NCI-H2081 (cell line): ENCODE data around the gene ZNF280A.
"Not testable (repeated sequence)": the region's sequence is repeated elsewhere in the genome, so short reads cannot be mapped to it uniquely, and the experiment has no call there.

Source experiments
- DNase-seq, 2 experiments: peaks; one replicate each; lab custom pipeline; 2025; lab: John Stamatoyannopoulos, UW

The ZNF280A gene

DNA sequence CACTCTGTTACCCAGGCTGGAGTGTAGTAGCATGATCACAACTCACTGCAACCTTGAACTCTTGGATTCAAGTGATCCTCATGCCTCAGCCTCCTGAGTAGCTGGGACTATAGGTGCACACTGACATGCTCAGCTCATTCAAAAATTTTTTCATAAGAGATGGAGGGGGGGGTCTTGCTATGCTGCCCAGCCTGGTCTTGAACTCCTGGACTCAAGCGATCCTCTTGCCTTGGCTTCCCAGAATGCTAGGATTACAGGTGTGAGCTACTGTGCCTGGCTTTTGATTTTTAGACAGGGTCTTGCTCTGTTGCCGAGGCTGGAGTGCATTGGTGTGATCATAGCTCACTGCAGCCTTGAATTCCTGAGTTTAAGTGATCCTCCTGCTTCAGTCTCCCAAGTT lies 25.0 kb upstream of the ZNF280A start:
- DNase-seq = no peak

DNA sequence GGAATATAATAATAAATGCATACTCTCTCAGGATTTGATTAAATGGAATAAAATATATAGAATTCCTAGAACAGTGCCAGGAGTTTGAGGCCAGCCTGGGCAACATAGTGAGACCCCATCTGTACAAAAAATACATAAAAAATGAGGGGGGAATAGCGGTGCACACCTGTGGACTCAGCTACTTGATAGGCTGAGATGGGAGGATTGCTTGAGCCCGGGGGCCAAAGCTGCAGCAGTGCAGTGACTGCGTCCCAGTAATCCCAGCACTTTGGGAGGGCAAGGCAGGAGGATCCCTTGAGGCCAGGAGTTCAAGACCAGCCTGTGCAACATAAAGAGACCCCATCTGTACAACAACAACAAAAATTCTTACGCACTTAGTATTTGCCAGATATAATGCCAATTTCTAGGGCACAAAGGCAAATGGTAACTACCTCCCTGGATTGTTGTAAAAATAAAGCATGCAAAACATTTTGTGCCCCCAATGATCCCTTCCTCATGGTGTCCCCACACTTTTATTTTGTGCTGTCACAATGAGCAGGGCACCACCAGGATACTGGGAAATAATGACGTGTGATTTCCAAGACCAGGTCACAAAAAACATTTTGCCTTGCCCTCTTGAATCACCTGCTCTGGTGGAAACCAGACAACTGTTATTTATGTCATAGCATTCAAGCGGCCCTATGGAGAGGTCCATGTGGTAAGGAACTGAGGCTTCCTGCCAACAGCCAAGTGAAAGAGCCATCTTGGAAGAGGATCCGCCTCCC lies 18.3 kb upstream of the ZNF280A start:
- no peak for DNase-seq

DNA sequence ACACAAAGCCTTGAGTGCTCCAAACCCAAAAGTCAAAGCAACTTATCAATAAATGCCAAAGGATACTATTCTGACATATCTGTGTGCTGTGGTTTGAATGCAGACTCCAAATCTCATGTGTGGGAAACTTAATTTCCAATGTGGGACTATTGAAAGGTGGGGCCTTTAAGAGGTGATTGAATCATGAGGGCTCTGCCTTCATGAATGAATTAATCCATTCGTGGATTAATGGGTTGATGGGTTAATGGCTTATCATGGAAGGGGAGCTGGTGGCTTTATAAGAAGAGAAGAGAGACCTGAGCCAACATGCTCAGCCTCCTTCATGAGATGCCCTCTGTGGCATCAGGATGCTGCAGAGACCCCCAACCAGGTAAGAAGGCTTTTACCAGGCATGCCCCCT lies 16.8 kb upstream of the ZNF280A start:
- DNase-seq = no peak

DNA sequence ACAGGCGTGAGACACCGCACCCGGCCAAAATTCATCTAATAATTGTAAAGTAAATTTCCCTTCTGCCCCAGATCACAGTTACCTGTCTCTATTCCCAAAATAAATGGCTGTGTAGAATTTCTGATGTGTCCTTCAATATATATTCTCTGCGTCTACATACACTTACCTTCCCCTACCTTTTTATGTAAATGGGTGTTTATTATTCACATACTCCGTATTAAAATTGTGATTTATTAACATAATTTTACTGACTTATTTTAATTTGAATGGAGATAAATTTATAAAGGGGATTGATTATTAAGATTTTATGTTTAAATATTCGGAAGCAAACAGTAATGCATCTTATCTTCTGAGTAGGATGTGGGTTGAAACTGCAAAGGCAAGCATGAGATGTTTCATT lies 16.4 kb upstream of the ZNF280A start:
- DNase-seq = no peak

DNA sequence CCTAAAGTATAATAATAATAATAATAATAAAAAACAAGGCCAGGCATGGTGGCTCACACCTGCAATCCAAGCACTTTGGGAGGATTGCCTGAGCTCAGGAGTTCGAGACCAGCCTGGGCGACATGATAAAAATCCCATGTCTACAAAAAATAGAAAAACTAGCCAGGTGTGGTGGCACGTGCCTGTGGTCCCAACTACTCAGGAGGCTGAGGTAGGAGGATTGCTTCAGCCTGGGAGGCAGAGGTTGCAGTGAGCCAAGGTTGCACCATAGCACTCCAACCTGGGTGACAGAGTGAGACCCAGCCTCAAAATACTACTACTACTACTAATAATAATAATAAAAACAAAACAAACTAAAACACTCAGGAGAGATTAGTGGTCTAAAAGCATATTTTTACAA lies 15.6 kb upstream of the ZNF280A start:
- DNase-seq = no peak

DNA sequence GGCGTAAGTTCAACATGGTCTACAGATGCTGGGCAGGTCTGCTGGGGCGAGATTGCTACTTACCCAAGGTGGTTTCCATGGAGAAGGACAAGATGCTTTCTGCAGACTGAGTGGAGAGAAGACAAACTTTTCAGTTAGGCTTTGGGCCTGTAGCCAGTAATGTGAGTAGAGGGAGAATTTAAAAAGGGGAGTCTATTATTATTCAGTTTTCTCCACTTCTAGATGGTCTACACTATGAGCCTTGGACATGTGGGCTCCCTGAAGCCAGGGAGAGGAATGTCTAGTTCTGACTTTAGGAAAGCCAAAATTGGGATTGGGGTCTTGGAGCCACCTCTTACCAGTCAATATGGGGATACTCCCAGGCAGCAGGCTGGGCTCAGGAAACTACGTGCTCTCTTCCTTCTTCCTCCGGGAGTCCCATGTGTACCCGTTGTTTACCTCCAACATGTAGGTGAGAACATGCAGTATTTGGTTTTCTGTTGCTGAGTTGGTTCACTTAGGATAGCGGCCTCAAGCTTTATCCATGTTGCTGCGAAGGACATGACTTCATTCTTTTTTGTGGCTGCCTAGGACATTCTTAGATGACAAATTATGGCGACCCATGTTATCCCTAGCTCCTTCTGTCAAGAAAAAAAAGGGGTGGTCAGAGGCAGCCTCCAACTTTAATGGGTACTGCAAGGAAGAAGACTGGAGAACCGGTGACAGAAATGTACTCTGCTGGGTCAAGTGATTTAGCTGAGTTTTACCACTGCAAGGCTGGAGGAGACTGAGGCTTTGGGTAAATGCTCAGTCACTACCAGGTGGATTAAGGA lies 14.7 kb upstream of the ZNF280A start:
- DNase-seq = no peak

DNA sequence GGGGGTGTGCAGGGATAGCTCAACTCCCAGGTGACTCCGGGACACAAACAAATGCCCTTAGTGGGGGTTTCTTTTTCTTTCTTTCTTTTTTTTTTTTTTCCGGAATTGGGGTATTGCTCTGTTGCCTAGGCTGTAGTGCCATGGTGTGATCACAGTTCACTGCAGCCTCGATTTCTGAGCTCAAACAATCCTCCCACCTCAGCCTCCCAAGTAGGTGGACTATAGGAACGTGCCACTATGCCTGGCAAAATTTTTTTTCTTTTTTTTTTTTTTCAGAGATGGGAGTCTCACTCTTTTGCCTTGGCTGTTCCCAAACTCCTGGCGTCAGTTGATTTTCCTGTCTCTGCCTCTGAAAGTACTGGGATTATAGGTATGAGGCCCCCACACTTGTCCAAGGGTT lies 13.8 kb upstream of the ZNF280A start:
- no peak for DNase-seq

DNA sequence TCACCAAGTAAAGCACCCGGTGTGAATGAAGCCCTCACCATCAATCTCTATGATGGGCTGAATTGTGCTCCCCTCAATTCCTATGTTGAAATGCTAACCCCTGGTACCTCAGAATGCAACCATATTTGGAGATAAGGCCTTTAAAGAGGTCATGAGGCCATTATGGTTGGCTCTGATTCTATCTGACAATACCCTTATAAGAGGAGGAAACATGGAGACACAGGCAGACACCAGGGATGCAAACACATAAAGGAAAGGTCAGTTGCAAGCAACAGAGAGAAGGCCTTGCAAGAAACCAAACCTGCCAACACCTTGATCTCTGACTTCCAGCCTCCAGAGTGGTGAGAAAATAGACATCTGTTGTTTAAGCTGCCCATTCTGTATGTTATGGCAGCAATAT lies 13.3 kb upstream of the ZNF280A start:
- DNase-seq = no peak

DNA sequence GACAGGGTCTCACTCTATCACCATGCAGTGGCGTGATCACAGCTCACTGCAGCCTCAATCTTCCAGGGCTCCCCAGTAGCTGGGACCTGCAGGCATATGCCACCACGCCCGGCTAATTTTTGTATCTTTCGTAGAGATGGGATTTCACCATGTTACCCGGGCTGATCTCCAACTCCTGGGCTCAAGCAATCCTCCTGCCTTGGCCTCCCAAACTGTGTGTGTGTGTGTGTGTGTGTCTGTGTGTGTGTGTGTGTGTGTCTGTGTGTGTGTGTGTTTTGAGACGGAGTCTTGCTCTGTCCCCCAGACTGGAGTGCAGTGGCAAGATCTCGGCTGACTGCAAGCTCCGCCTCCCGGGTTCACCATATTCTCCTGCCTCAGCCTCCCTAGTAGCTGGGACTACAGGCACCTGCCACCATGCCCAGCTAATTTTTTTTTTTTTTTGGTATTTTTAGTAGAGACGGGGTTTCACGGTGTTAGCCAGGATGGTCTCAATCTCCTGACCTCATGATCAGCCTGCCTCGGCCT lies 12.5 kb upstream of the ZNF280A start:
- not testable (repeated sequence) for DNase-seq

DNA sequence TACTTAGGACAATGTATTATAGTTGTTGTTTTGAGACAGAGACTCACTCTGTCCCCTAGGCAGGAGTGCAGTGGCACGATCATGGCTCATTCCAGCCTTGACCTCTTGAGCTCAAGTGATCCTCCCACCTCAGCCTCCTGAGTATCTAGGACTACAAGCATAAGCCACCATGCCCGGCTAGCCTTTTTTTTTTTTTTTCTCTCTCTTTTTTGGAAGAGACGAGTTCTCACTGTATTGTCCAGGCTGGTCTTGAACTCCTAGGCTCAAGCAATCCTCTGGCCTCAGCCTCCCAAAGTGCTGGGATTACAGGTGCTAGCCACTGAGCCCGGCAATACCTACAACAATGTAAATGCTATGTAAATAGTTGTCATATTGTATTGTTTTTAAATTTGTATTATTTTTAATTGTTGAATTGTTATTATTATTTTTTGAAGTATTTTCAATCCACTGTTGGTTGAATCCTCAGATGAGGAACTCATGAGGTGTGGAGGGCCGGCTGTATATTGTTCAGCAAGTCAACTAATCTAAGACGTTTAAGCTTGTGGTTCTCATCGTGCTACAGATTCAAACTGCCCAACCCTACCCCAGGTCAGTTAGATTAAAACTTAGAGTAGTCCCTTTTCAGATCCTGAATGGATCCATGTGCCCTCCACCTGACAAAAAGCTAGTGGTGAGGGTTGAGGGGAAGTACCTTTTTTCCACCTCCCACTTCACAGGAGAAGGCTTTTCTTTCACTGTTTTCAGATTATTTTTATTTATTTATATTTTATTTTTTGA lies 11.9 kb upstream of the ZNF280A start:
- DNase-seq = no peak

DNA sequence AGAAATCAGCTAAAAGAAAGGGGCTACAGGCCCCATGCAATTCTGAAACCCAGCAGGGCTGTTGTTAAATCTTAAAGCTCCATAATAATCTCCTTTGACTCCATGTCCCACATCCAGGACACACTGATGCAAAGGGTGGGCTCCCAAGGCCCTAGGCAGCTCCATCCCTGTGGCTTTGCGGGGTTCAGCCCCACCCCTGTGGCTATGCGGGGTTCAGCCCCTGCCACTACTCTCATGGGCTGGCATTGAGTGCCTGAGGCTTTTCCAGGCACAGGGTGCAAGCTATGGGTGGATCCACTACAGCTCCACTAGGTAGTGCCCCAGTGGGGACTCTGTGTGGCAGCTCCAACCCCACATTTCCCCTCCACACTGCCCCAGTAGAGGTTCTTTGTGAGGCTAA lies 8.7 kb upstream of the ZNF280A start:
- DNase-seq = no peak

DNA sequence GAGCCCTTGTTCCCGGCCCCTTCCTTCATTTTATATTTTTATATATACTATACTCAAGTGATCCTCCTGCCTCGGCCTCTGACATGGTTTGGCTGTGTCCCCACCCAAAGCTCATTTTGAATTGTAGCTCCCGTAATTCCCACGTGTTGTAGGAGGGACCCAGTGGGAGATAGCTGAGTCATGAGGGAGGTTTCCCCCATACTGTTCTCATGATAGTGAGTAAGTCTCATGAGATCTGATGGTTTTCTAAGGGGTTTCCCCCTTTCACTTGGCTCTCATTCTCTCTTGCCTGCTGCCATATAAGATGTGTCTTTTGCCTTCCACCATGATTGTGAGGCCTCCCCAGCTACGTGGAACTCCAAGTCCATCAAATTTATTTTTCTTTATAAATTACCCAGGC lies 7.2 kb upstream of the ZNF280A start:
- no peak for DNase-seq

DNA sequence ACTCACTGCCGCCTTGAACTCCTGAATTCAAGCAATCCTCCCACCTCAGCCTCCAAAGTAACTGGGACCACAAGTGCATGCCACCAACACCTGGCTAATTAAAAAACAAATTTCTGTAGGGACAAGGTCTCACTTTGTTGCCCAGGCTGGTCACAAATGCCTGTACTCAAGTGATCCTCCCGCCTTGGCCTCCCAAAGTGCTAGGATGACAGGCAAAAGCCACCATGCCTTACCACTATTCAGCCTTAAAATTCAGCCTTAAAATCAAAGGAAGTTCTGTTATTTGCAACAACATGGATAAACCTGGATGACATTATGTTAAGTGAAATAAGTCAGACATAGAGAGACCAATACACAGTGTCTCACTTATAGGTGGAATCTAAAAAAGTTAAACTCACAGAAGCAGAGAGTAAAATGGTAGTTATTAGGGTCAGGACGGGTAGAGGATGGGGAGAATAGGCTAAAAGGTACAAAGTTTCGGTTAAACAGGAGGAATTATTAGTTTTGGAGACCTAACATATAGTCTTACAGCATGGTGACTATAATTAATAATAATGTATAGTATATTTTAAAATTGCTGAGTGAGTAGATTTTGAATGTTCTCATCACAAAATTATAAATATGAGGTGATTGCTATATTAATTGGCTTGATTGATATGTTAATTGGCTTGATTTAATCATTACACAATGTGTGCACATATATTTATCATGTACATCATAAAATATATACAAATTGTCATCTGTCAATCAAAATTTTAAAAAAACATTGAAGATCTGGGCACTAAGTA lies 6.2 kb upstream of the ZNF280A start:
- DNase-seq = no peak

DNA sequence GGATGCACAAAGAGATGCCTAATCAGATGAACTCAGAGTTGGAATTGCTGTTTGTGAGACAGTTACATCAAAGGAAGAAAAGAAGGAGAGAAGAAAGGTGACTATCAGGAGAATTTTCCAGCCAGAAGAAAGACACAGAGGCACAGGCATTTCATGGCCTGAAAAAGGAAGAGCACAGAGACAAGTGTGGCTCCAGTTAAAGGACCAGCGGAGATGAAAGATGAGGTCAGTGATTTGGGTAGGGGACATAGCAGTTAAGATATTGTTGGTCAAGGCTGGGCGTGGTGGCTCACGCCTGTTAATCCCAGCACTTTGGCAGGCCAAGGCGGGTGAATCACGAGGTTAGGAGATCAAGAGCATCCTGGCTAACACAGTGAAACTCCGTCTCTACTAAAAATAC lies 3.4 kb upstream of the ZNF280A start:
- no peak for DNase-seq

DNA sequence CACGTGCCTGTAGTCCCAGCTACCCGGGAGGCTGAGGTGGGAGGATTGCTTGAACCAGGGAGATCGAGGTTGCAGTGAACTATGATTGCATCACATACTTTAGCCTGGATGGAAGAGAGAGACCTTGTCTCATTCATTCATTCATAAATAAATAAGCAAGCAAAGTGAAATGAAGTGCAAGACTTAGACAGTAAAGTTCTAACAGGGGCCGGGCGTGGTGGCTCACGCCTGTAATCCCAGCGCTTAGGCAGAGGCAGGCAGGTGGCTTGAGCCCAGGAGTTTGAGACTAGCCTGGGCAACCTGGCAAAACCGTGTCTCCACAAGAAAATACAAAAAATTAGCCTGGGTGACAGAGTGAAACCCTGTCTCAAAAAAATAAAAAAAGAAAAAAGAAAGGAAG lies 1.6 kb upstream of the ZNF280A start:
- DNase-seq = no peak

DNA sequence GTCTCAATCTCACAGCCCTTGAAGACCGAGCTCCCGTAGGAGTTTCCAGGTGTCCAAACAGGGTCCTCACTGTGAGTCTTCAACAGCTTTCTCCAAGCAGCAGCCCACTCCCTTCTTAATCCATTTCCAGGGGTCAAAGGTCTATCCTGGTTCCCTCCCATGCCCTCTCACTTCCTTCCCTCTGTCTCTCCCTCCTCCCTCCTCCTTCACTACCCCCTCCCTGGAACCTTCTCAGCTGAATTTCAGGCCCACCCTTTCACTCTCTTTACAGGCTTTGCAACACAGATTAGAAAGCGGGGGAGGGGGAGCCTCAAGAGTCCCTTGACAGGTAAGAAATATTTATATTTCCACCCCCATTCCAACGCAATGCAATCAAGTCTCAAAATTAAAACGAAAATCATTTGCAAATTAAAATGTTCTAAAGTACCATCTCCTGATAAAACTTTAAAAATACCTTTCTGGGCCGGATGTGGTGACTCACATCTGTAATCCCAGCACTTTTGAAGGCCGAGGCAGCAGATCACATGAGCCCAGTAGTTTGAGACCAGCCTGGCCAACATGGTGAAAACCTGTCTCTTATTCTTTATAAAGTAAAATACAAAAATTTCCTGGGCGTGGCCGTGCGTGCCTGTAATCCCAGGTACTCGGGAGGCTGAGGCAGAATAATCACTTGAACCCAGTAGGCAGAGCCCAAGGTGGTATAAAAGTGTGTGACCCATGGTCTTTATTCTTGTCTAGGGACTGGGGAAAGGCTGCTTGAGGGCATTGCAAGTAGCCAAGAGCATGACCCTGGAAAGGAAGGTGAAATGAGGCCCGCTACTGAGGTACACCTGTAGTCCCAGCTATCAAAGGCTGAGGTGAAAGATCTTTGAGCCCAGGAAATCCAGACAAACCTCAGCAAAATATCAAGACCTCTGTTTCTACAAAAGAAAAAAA lies 865 bp upstream of the ZNF280A start:
- no peak for DNase-seq

DNA sequence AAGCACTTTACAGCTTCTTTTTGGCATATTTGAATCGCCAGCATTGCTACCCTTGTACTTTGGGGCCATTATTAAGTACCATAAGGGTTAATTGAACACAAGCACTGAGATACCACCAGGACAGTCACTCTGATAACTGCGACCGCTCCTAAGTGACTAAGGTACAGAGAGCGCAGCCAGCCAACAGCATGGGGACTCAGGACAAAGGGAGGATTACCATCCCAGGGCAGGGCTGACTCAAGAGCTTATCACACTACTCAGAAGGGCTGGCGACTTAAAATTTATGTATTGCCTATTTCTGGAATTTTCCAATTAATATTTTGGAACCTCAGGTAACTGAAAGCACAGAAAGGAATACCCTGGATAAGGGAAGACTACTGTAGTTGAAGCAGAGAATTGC lies 479 bp downstream of the ZNF280A start:
- DNase-seq = no peak

DNA sequence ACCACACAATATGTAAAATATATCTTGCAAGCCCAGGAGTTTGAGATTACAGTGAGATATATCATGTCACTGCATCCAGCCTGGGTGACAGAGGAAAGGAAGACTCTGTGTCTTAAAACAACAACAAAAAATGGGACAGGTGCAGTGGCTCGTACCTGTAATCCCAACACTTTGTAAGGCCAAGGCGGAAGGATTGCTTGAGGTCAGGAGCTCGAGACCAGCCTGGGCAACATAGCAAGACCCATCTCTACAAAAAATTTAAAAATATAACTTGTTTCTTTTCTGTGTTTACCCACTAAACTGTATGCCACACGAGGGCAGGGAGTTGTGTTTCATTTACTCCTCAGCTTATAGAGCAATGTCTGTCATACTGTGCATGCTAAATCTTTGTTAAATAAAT lies 3.1 kb downstream of the ZNF280A start:
- DNase-seq = no peak

DNA sequence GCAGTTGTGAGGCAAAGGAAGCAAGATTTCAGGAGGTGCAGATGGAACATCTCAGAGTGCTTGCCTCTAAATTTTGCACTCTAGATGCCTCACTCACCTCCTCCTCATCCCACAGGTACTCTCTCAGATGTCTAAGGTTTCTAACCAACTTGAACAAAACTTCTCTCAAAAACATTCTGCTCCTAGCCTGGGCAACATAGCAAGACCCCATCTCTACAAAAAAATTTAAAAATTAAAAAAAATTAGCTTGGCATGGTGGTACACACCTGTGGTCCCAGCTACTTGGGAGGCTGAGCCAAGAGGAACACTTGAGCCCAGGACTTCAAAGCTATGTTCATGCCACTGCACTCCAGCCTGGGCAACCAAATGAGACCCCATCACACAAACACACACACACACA lies 4.2 kb downstream of the ZNF280A start:
- DNase-seq = no peak

DNA sequence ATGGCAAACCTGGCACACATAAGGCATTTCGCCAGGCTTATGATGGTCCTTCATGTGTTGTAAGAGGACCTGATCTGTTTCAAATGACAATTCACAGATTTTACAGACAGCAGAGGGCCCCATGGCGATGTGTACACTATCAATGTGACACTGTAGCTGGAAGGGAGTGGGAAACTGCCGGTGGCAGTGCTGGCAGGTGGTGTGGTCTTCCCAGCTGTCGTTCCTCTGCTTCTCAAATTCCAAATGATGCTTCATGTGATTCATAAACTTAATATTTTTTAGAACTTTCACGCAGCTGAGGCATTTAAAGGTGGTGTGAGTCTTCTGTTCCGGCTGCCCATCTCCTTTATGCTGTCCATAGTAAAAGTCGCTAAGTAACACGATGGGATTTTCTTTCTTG lies 5.6 kb downstream of the ZNF280A start:
- not testable (repeated sequence) for DNase-seq

DNA sequence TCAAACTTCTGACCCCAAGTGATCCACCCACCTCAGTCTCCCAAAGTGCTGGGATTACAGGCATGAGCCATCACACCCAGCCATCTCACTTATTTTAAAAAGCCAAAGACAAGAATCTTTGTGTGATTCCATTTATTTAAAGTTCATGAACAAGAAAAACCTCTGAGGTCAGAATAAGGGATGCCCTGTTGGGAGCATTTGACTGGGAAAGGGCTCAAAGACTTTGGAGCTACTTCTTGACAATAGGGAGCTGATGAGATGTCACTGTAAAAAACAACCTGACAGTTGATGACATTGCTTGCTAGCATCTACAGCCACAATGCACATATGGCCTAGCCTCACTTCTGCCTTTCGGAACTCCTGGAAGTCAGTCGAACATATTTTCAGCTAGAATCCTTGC lies 6.5 kb downstream of the ZNF280A start:
- DNase-seq = no peak
